ENCODE data around the gene DSCAM. TPM values are rescaled to one million over a fixed set of nuclear protein-coding genes. Genes with fewer than 3 reads are reported as not detected.

DSCAM gene
- total and polyA plus RNA-seq, 2 donors (not counting 1 experiment from before 2014, with no cell fraction given): not detected

DNA sequence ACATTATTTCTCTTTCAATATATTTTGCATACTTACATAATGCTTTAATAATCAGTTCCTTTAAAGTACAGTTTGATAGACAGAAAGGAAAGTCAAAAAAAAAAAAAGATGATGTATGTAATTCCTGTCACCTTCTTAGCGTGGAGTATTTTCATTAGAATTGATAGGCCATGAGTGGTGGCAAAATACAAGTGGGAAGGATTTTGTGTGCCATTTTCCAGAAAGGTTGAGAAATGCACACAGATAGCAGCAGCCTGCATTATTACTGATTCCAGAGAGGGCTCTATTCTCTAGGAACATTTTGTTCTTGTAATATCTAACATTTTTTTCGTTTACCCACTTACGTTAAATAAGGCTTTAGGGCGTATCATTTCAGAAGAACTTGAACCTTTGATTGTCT, 475.6 kb downstream of the DSCAM start:
- no peak overlapping the region for H3K9ac ChIP-seq (ENCODE audit: low read length)
- no peak for ATAC-seq (ENCODE audit: low read depth)
- H3K27ac ChIP-seq (ENCODE audit: low read length in 2 of 2): no peak overlapping the region
- 80% methylated on average over 1 of the region's 4 CpGs for WGBS (ENCODE audit: insufficient coverage)
- no peaks in the 10 kb centered on the region for H3K36me3 ChIP-seq (replicated peaks in 1 of 2; ENCODE audit: control extremely low read depth in 1 of 2, control insufficient read depth in 1 of 2, extremely low read depth in 1 of 2, insufficient read depth in 2 of 2, low read length in 1 of 2)
- no peak for DNase-seq
- TF ChIP-seq, protein P1, sequence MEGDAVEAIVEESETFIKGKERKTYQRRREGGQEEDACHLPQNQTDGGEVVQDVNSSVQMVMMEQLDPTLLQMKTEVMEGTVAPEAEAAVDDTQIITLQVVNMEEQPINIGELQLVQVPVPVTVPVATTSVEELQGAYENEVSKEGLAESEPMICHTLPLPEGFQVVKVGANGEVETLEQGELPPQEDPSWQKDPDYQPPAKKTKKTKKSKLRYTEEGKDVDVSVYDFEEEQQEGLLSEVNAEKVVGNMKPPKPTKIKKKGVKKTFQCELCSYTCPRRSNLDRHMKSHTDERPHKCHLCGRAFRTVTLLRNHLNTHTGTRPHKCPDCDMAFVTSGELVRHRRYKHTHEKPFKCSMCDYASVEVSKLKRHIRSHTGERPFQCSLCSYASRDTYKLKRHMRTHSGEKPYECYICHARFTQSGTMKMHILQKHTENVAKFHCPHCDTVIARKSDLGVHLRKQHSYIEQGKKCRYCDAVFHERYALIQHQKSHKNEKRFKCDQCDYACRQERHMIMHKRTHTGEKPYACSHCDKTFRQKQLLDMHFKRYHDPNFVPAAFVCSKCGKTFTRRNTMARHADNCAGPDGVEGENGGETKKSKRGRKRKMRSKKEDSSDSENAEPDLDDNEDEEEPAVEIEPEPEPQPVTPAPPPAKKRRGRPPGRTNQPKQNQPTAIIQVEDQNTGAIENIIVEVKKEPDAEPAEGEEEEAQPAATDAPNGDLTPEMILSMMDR (IDR thresholded peaks at IDR 0.05): no peak
- no peak for TF ChIP-seq EZH2 (IDR thresholded peaks at IDR 0.05; ENCODE audit: borderline replicate concordance, insufficient read depth, low read depth, low read length, poor library complexity, severe bottlenecking)
- no peak overlapping the region for H2AFZ ChIP-seq (ENCODE audit: insufficient read depth, low read depth, low read length, poor library complexity, severe bottlenecking)
- H3K4me1 ChIP-seq (ENCODE audit: control insufficient read depth in 2 of 2, insufficient read depth in 2 of 2, low read length in 2 of 2): no peaks in the 10 kb centered on the region
- no peaks in the 10 kb centered on the region for H3K9me3 Mint-ChIP-seq (ENCODE audit: insufficient read depth)
- H3K27ac Mint-ChIP-seq: no peak overlapping the region
- H3K4me3 Mint-ChIP-seq: no peak overlapping the region
- no peaks in the 10 kb centered on the region for H4K20me1 ChIP-seq (ENCODE audit: control insufficient read depth, insufficient read depth, low read length, poor library complexity, severe bottlenecking)
- no peak overlapping the region for H3K4me3 ChIP-seq (ENCODE audit: control extremely low read depth in 1 of 5, extremely low read depth in 1 of 5, insufficient read depth in 1 of 5, low read depth in 2 of 5, low read length in 4 of 5)
- intact Hi-C loops (cut with micrococcal nuclease): no loop called here
- H3K4me1 Mint-ChIP-seq: no peaks in the 10 kb centered on the region
- CTCF ChIA-PET: no interaction called here
- no peaks in the 10 kb centered on the region for H3K27me3 Mint-ChIP-seq
- H3K79me2 ChIP-seq (ENCODE audit: control insufficient read depth, insufficient read depth, low read length): no peaks in the 10 kb centered on the region
- POLR2A ChIA-PET: no interaction called here
- no peaks in the 10 kb centered on the region for H3K9me3 ChIP-seq (ENCODE audit: control extremely low read depth in 1 of 3, control insufficient read depth in 2 of 3, insufficient read depth in 1 of 3, low read length in 2 of 3)
- no peaks in the 10 kb centered on the region for H3K27me3 ChIP-seq (replicated peaks in 1 of 4; ENCODE audit: control extremely low read depth in 1 of 4, control insufficient read depth in 3 of 4, insufficient read depth in 4 of 4, low read length in 3 of 4)
- H3K4me2 ChIP-seq (replicated peaks; ENCODE audit: low read depth, low read length, poor library complexity, severe bottlenecking): no peak overlapping the region

GRCh38 chr21:40356644-40357043, 490.3 kb downstream of the DSCAM start:
- H3K4me1 ChIP-seq (ENCODE audit: control insufficient read depth in 2 of 2, insufficient read depth in 2 of 2, low read length in 2 of 2): no peaks in the 10 kb centered on the region
- DNase-seq (no peak), ATAC-seq (ENCODE audit: low read depth) (no peak)
- H3K79me2 ChIP-seq (ENCODE audit: control insufficient read depth, insufficient read depth, low read length): no peaks in the 10 kb centered on the region
- H3K36me3 ChIP-seq (replicated peaks in 1 of 2; ENCODE audit: control extremely low read depth in 1 of 2, control insufficient read depth in 1 of 2, extremely low read depth in 1 of 2, insufficient read depth in 2 of 2, low read length in 1 of 2): no peaks in the 10 kb centered on the region
- Mint-ChIP-seq H3K4me3 (no peak overlapping the region), H3K4me1 (no peaks in the 10 kb centered on the region), H3K9me3 (ENCODE audit: insufficient read depth) (peaks cover under 1% of the 10 kb centered on the region), H3K27me3 (no peaks in the 10 kb centered on the region), H3K27ac (no peak overlapping the region)
- intact Hi-C loops (cut with micrococcal nuclease): no loop called here
- H2AFZ ChIP-seq (ENCODE audit: insufficient read depth, low read depth, low read length, poor library complexity, severe bottlenecking): no peak overlapping the region
- H3K4me3 ChIP-seq (ENCODE audit: control extremely low read depth in 1 of 5, extremely low read depth in 1 of 5, insufficient read depth in 1 of 5, low read depth in 2 of 5, low read length in 4 of 5): no peak overlapping the region
- ChIA-PET POLR2A (no interaction called here), CTCF (no interaction called here)
- H3K27ac ChIP-seq (ENCODE audit: low read length in 2 of 2): no peak overlapping the region
- WGBS (ENCODE audit: insufficient coverage): no CpG with 5 or more reads among the region's 2 CpGs
- no peak overlapping the region for H3K4me2 ChIP-seq (replicated peaks; ENCODE audit: low read depth, low read length, poor library complexity, severe bottlenecking)
- H3K9ac ChIP-seq (ENCODE audit: low read length): no peak overlapping the region
- no peaks in the 10 kb centered on the region for H3K27me3 ChIP-seq (replicated peaks in 1 of 4; ENCODE audit: control extremely low read depth in 1 of 4, control insufficient read depth in 3 of 4, insufficient read depth in 4 of 4, low read length in 3 of 4)
- H4K20me1 ChIP-seq (ENCODE audit: control insufficient read depth, insufficient read depth, low read length, poor library complexity, severe bottlenecking): no peaks in the 10 kb centered on the region
- TF ChIP-seq, protein P1 (IDR thresholded peaks at IDR 0.05): no peak
- TF ChIP-seq EZH2 (IDR thresholded peaks at IDR 0.05; ENCODE audit: borderline replicate concordance, insufficient read depth, low read depth, low read length, poor library complexity, severe bottlenecking): no peak
- peaks cover 0 to 4% (median 0%) of the 10 kb centered on the region in 3 donors for H3K9me3 ChIP-seq (ENCODE audit: control extremely low read depth in 1 of 3, control insufficient read depth in 2 of 3, insufficient read depth in 1 of 3, low read length in 2 of 3)
